ENCODE data around the gene KAZALD1.

DNA sequence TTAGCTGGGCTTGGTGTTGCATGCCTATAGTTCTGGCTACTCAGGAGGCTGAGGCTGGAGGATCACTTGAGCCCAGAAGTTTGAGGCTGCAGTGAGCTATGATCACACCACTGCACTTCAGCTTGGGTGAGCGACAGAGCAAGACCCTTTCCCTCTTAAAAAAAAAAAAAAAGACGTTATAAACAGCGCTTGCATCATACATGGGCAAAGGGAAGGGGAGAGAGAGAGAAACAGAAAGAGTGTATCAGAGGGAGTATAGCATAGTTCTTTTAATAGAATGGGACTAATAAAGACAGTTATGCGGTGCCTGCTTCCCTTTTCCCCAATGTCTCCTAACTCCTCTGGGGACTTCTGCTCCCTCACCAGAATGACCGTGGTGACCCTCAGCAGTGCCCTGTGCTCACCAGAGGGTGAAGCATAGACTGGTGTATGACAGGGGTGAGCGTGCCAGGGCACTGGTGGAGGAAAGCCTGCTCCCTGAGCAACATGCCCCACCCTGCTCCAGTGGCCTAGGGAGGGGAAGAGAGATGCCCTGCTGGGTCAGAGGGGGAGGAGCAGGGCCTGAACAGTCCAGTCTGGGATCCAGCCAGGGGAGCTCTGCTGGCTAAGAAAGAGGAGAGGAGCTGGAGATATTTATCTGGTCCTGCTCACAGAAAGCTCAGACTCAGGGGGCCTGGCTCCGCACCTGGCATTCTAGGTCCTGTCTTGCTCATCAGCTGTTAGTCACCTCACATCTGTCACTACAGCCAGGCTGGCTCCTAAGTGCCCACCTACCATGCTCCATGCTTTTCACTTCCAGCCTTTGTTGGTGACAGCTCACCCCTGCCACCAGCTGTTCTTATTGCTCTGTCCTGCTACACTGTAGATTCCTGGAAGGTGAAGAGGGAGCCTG, 33.1 kb upstream of the KAZALD1 start:
- no peak for TF ChIP-seq CTCF (conservative IDR thresholded peaks at IDR 0.05; ENCODE audit: low read depth, low read length)
- TF ChIP-seq EZH2 (IDR thresholded peaks at IDR 0.05; ENCODE audit: borderline replicate concordance, low read depth, low read length, poor library complexity, severe bottlenecking): no peak

All from A673 (cell line).